ENCODE results near the gene HMGCL.
A peak's percentile ranks its signal among the peaks of the same experiment; 100 is the strongest.
"Not testable (repeated sequence)": the region's sequence is repeated elsewhere in the genome, so short reads cannot be mapped to it uniquely, and the experiment has no call there.

The HMGCL gene

GRCh38 chr1:23867542-23867894 lies 42.3 kb upstream of the HMGCL start:
- Histone ChIP-seq H3K36me3 (ENCODE audit: control insufficient read depth, insufficient read depth, low read length) (no peaks in the 10 kb centered on the region), H3K9ac (ENCODE audit: low read length) (peak overlapping the region; percentile 63), H3K4me2 (ENCODE audit: low read length) (peak overlapping the region; percentile 90), H2BK120ac (ENCODE audit: low read depth, low read length) (no peak overlapping the region), H3K18ac (ENCODE audit: low read length) (no peak overlapping the region), H4K5ac (ENCODE audit: low read length) (no peak overlapping the region), H3K79me1 (ENCODE audit: low read length) (no peaks in the 10 kb centered on the region), H4K8ac (ENCODE audit: low read depth, low read length) (no peak overlapping the region), H3K56ac (ENCODE audit: low read length) (peak overlapping the region; percentile 85), H2BK15ac (replicated peaks; ENCODE audit: low read depth) (no peak overlapping the region), H3K27me3 (ENCODE audit: insufficient read depth, low read length, poor library complexity) (peaks cover 12% of the 10 kb centered on the region), H2AK5ac (ENCODE audit: low read length) (no peak overlapping the region), H3K27ac (ENCODE audit: low read depth, low read length) (no peak overlapping the region), H3K4me3 (ENCODE audit: low read length) (peak overlapping the region; percentile 47), H3K4ac (ENCODE audit: low read depth, low read length) (no peak overlapping the region), H3K23ac (ENCODE audit: low read length) (no peak overlapping the region), H2BK5ac (ENCODE audit: low read length) (no peak overlapping the region), H3K79me2 (ENCODE audit: control insufficient read depth, insufficient read depth, low read length) (no peaks in the 10 kb centered on the region), H3K4me1 (ENCODE audit: control insufficient read depth, low read depth, low read length) (no peaks in the 10 kb centered on the region)
- DNase-seq, result no peak
- WGBS (ENCODE audit: extremely low coverage, insufficient coverage, low lambda C conversion rate), result no CpG with 5 or more reads among the region's 17 CpGs

GRCh38 chr1:23865543-23865930 lies 40.3 kb upstream of the HMGCL start:
- peaks cover 12% of the 10 kb centered on the region for H3K27me3 ChIP-seq (ENCODE audit: insufficient read depth, low read length, poor library complexity)
- H2BK5ac ChIP-seq (ENCODE audit: low read length), result no peak overlapping the region
- no peaks in the 10 kb centered on the region for H3K4me1 ChIP-seq (ENCODE audit: control insufficient read depth, low read depth, low read length)
- no peak overlapping the region for H2BK120ac ChIP-seq (ENCODE audit: low read depth, low read length)
- H3K36me3 ChIP-seq (ENCODE audit: control insufficient read depth, insufficient read depth, low read length), result no peaks in the 10 kb centered on the region
- no CpG with 5 or more reads among the region's 4 CpGs for WGBS (ENCODE audit: extremely low coverage, insufficient coverage, low lambda C conversion rate)
- no peak overlapping the region for H4K8ac ChIP-seq (ENCODE audit: low read depth, low read length)
- H2AK5ac ChIP-seq (ENCODE audit: low read length), result no peak overlapping the region
- H3K79me1 ChIP-seq (ENCODE audit: low read length), result no peaks in the 10 kb centered on the region
- H3K27ac ChIP-seq (ENCODE audit: low read depth, low read length), result no peak overlapping the region
- no peak overlapping the region for H3K9ac ChIP-seq (ENCODE audit: low read length)
- H3K4ac ChIP-seq (ENCODE audit: low read depth, low read length), result no peak overlapping the region
- H2BK15ac ChIP-seq (replicated peaks; ENCODE audit: low read depth), result no peak overlapping the region
- H3K4me3 ChIP-seq (ENCODE audit: low read length), result no peak overlapping the region
- no peak overlapping the region for H3K56ac ChIP-seq (ENCODE audit: low read length)
- H3K4me2 ChIP-seq (ENCODE audit: low read length), result no peak overlapping the region
- H3K79me2 ChIP-seq (ENCODE audit: control insufficient read depth, insufficient read depth, low read length), result no peaks in the 10 kb centered on the region
- H3K23ac ChIP-seq (ENCODE audit: low read length), result no peak overlapping the region
- H4K5ac ChIP-seq (ENCODE audit: low read length), result no peak overlapping the region
- no peak for DNase-seq
- H3K18ac ChIP-seq (ENCODE audit: low read length), result no peak overlapping the region

GRCh38 chr1:23864801-23865542 lies 39.7 kb upstream of the HMGCL start:
- Histone ChIP-seq H3K27ac (ENCODE audit: low read depth, low read length) (no peak overlapping the region), H3K23ac (ENCODE audit: low read length) (no peak overlapping the region), H4K8ac (ENCODE audit: low read depth, low read length) (no peak overlapping the region), H3K18ac (ENCODE audit: low read length) (no peak overlapping the region), H2BK5ac (ENCODE audit: low read length) (no peak overlapping the region), H3K79me2 (ENCODE audit: control insufficient read depth, insufficient read depth, low read length) (no peaks in the 10 kb centered on the region), H3K27me3 (ENCODE audit: insufficient read depth, low read length, poor library complexity) (peaks cover 12% of the 10 kb centered on the region), H3K36me3 (ENCODE audit: control insufficient read depth, insufficient read depth, low read length) (no peaks in the 10 kb centered on the region), H3K4me3 (ENCODE audit: low read length) (no peak overlapping the region), H3K9ac (ENCODE audit: low read length) (no peak overlapping the region), H2BK120ac (ENCODE audit: low read depth, low read length) (no peak overlapping the region), H2BK15ac (replicated peaks; ENCODE audit: low read depth) (no peak overlapping the region), H3K79me1 (ENCODE audit: low read length) (no peaks in the 10 kb centered on the region), H3K4me1 (ENCODE audit: control insufficient read depth, low read depth, low read length) (no peaks in the 10 kb centered on the region), H4K5ac (ENCODE audit: low read length) (no peak overlapping the region), H2AK5ac (ENCODE audit: low read length) (no peak overlapping the region), H3K4ac (ENCODE audit: low read depth, low read length) (no peak overlapping the region), H3K56ac (ENCODE audit: low read length) (no peak overlapping the region), H3K4me2 (ENCODE audit: low read length) (no peak overlapping the region)
- no peak for DNase-seq
- no CpG with 5 or more reads among the region's 13 CpGs for WGBS (ENCODE audit: extremely low coverage, insufficient coverage, low lambda C conversion rate)

GRCh38 chr1:23862640-23863039 lies 37.4 kb upstream of the HMGCL start:
- H3K27ac ChIP-seq (ENCODE audit: low read depth, low read length), result no peak overlapping the region
- H3K56ac ChIP-seq (ENCODE audit: low read length), result no peak overlapping the region
- H3K4me2 ChIP-seq (ENCODE audit: low read length), result no peak overlapping the region
- no peak overlapping the region for H2AK5ac ChIP-seq (ENCODE audit: low read length)
- H2BK5ac ChIP-seq (ENCODE audit: low read length), result no peak overlapping the region
- H3K23ac ChIP-seq (ENCODE audit: low read length), result no peak overlapping the region
- no CpG with 5 or more reads among the region's 3 CpGs for WGBS (ENCODE audit: extremely low coverage, insufficient coverage, low lambda C conversion rate)
- no peaks in the 10 kb centered on the region for H3K79me2 ChIP-seq (ENCODE audit: control insufficient read depth, insufficient read depth, low read length)
- H3K9ac ChIP-seq (ENCODE audit: low read length), result no peak overlapping the region
- no peaks in the 10 kb centered on the region for H3K79me1 ChIP-seq (ENCODE audit: low read length)
- H2BK120ac ChIP-seq (ENCODE audit: low read depth, low read length), result no peak overlapping the region
- no peaks in the 10 kb centered on the region for H3K36me3 ChIP-seq (ENCODE audit: control insufficient read depth, insufficient read depth, low read length)
- H3K27me3 ChIP-seq (ENCODE audit: insufficient read depth, low read length, poor library complexity), result peaks cover 12% of the 10 kb centered on the region
- no peak overlapping the region for H3K4me3 ChIP-seq (ENCODE audit: low read length)
- H3K18ac ChIP-seq (ENCODE audit: low read length), result no peak overlapping the region
- no peaks in the 10 kb centered on the region for H3K4me1 ChIP-seq (ENCODE audit: control insufficient read depth, low read depth, low read length)
- H4K5ac ChIP-seq (ENCODE audit: low read length), result no peak overlapping the region
- H2BK15ac ChIP-seq (replicated peaks; ENCODE audit: low read depth), result no peak overlapping the region
- H4K8ac ChIP-seq (ENCODE audit: low read depth, low read length), result no peak overlapping the region
- no peak overlapping the region for H3K4ac ChIP-seq (ENCODE audit: low read depth, low read length)
- DNase-seq, result no peak

GRCh38 chr1:23854568-23854967 lies 29.3 kb upstream of the HMGCL start:
- H2AK5ac ChIP-seq (ENCODE audit: low read length), result no peak overlapping the region
- no peak overlapping the region for H3K4me2 ChIP-seq (ENCODE audit: low read length)
- no peaks in the 10 kb centered on the region for H3K4me1 ChIP-seq (ENCODE audit: control insufficient read depth, low read depth, low read length)
- H3K56ac ChIP-seq (ENCODE audit: low read length), result no peak overlapping the region
- peak; percentile 11 for DNase-seq
- no peak overlapping the region for H2BK15ac ChIP-seq (replicated peaks; ENCODE audit: low read depth)
- H3K23ac ChIP-seq (ENCODE audit: low read length), result no peak overlapping the region
- no peak overlapping the region for H4K8ac ChIP-seq (ENCODE audit: low read depth, low read length)
- no peaks in the 10 kb centered on the region for H3K27me3 ChIP-seq (ENCODE audit: insufficient read depth, low read length, poor library complexity)
- peak overlapping the region; percentile 12 for H2BK120ac ChIP-seq (ENCODE audit: low read depth, low read length)
- no peak overlapping the region for H3K4me3 ChIP-seq (ENCODE audit: low read length)
- H3K36me3 ChIP-seq (ENCODE audit: control insufficient read depth, insufficient read depth, low read length), result no peaks in the 10 kb centered on the region
- no peak overlapping the region for H2BK5ac ChIP-seq (ENCODE audit: low read length)
- no peak overlapping the region for H3K4ac ChIP-seq (ENCODE audit: low read depth, low read length)
- H3K79me1 ChIP-seq (ENCODE audit: low read length), result no peaks in the 10 kb centered on the region
- no peak overlapping the region for H3K9ac ChIP-seq (ENCODE audit: low read length)
- no peak overlapping the region for H3K18ac ChIP-seq (ENCODE audit: low read length)
- H3K27ac ChIP-seq (ENCODE audit: low read depth, low read length), result no peak overlapping the region
- WGBS (ENCODE audit: extremely low coverage, insufficient coverage, low lambda C conversion rate), result no CpG with 5 or more reads among the region's 2 CpGs
- H4K5ac ChIP-seq (ENCODE audit: low read length), result no peak overlapping the region
- H3K79me2 ChIP-seq (ENCODE audit: control insufficient read depth, insufficient read depth, low read length), result no peaks in the 10 kb centered on the region

GRCh38 chr1:23853124-23853523 lies 27.9 kb upstream of the HMGCL start:
- H4K8ac ChIP-seq (ENCODE audit: low read depth, low read length); H3K4me2 ChIP-seq (ENCODE audit: low read length); H3K27ac ChIP-seq (ENCODE audit: low read depth, low read length); DNase-seq; H4K5ac ChIP-seq (ENCODE audit: low read length); H3K4ac ChIP-seq (ENCODE audit: low read depth, low read length); H3K79me2 ChIP-seq (ENCODE audit: control insufficient read depth, insufficient read depth, low read length); H2BK15ac ChIP-seq (replicated peaks; ENCODE audit: low read depth); H3K27me3 ChIP-seq (ENCODE audit: insufficient read depth, low read length, poor library complexity); H3K9ac ChIP-seq (ENCODE audit: low read length); H3K79me1 ChIP-seq (ENCODE audit: low read length); H3K56ac ChIP-seq (ENCODE audit: low read length); H3K18ac ChIP-seq (ENCODE audit: low read length); H3K36me3 ChIP-seq (ENCODE audit: control insufficient read depth, insufficient read depth, low read length); H3K23ac ChIP-seq (ENCODE audit: low read length); H3K4me1 ChIP-seq (ENCODE audit: control insufficient read depth, low read depth, low read length); H2BK5ac ChIP-seq (ENCODE audit: low read length); H3K4me3 ChIP-seq (ENCODE audit: low read length); H2AK5ac ChIP-seq (ENCODE audit: low read length); H2BK120ac ChIP-seq (ENCODE audit: low read depth, low read length): not testable (repeated sequence)
- no CpG with 5 or more reads among the region's 34 CpGs for WGBS (ENCODE audit: extremely low coverage, insufficient coverage, low lambda C conversion rate)
